Keratinocyte (primary cell): ENCODE results near the gene TSPEAR. TPM values are rescaled to one million over a fixed set of nuclear protein-coding genes. Genes with fewer than 3 reads are reported as not detected.

ENCODE experiments used
- DNase-seq: peaks from one replicate; pipeline ENCODE4 v3.0.0-alpha.2; 2011; ENCODE audit warnings: low read depth, missing footprints, low spot score
- FAIRE-seq: peaks from 2 replicates; lab custom pipeline; 2011; peaks lifted over from hg19 to GRCh38; lab: Jason Lieb, UNC
- H2AFZ ChIP-seq: 2 replicates; pipeline ENCODE4 v1.6.0; 2012; ENCODE audit warnings: low read length, control low read depth, inconsistent platforms; ENCODE audit not compliant: control insufficient read depth
- H3K27ac ChIP-seq: 2 replicates; pipeline ENCODE4 v1.5.1; 2011; ENCODE audit warnings: low read length; ENCODE audit not compliant: control insufficient read depth, insufficient read depth
- H3K27me3 ChIP-seq: 3 replicates; pipeline ENCODE4 v1.6.0; 2011; ENCODE audit warnings: low read length; ENCODE audit not compliant: control insufficient read depth, insufficient read depth; ENCODE audit errors: extremely low read depth
- H3K36me3 ChIP-seq, 2 experiments: 2 replicates in 1 of 2; 3 replicates in 1 of 2; pipeline ENCODE4 v1.5.1; 2011; ENCODE audit warnings: low read length in 2 of 2, mild to moderate bottlenecking in 1 of 2; ENCODE audit not compliant: control insufficient read depth in 2 of 2, insufficient read depth in 2 of 2; ENCODE audit errors: extremely low read depth in 1 of 2
- H3K4me1 ChIP-seq: 3 replicates; pipeline ENCODE4 v1.5.1; 2011; ENCODE audit warnings: low read length; ENCODE audit not compliant: control insufficient read depth, insufficient read depth; ENCODE audit errors: extremely low read depth
- H3K4me2 ChIP-seq: 3 replicates; pipeline ENCODE4 v1.6.0; 2011; ENCODE audit warnings: low read depth, low read length; ENCODE audit not compliant: control insufficient read depth, insufficient read depth; ENCODE audit errors: extremely low read depth
- H3K4me3 ChIP-seq, 3 experiments: fragments of 200-600 bp in 1 of 3; sonication (generic) in 1 of 3; 2 replicates in 2 of 3; 3 replicates in 1 of 3; pipeline ENCODE4 v1.5.1; 2011 to 2016; ENCODE audit warnings: low read length in 3 of 3, mild to moderate bottlenecking in 3 of 3, control low read depth in 2 of 3, inconsistent platforms in 1 of 3, low read depth in 1 of 3, mixed read lengths in 1 of 3, mixed run types in 1 of 3, moderate library complexity in 1 of 3; ENCODE audit not compliant: control insufficient read depth in 2 of 3, insufficient read depth in 2 of 3; ENCODE audit errors: extremely low read depth in 1 of 3
- H3K79me2 ChIP-seq: 2 replicates; pipeline ENCODE4 v1.6.0; 2012; ENCODE audit warnings: low read length; ENCODE audit not compliant: control insufficient read depth, insufficient read depth
- H3K9ac ChIP-seq: 3 replicates; pipeline ENCODE4 v1.6.0; 2011; ENCODE audit warnings: low read length; ENCODE audit not compliant: control insufficient read depth, insufficient read depth; ENCODE audit errors: extremely low read depth
- H3K9me1 ChIP-seq: 3 replicates; pipeline ENCODE4 v1.6.0; 2011; ENCODE audit warnings: low read length; ENCODE audit not compliant: control insufficient read depth, insufficient read depth; ENCODE audit errors: extremely low read depth
- H3K9me3 ChIP-seq: 2 replicates; pipeline ENCODE4 v1.5.1; 2012; ENCODE audit warnings: low read depth, low read length; ENCODE audit not compliant: control insufficient read depth
- H4K20me1 ChIP-seq: 3 replicates; pipeline ENCODE4 v1.6.0; 2011; ENCODE audit warnings: low read length; ENCODE audit not compliant: control insufficient read depth, insufficient read depth; ENCODE audit errors: extremely low read depth
- EZH2 ChIP-seq: IDR thresholded peaks from one replicate; pipeline ENCODE4 v1.6.1; 2012; ENCODE audit warnings: inconsistent platforms, mild to moderate bottlenecking, low read length, moderate library complexity
- dilution Hi-C: fragments of 300-500 bp; cut with MboI; formaldehyde crosslinking; loops from one replicate; pipeline ENCODE4 v1.7.0; 2020; ENCODE audit warnings: low sequenced_read_pairs; ENCODE audit not compliant: extremely low pct_ligation_motif_present
- polyA plus RNA-seq, 5 experiments: library from polyadenylated mRNA; depleted of rRNA in 3 of 5; stranded (reverse) in 3 of 5; stranded (forward) in 1 of 5; unstranded in 1 of 5; fragments of >200 nt; gene quantifications; 1 replicate in 1 of 5; 2 replicates in 3 of 5; 3 replicates in 1 of 5; pipeline versions ENCODE4 v1.2.1 to v1.2.3, GENCODE V29; 2011 to 2012; ENCODE audit warnings: missing spikeins in 2 of 5, low read depth in 1 of 5, low replicate concordance in 1 of 5
- TF ChIP-seq, protein P1 (sequence below), 3 experiments: IDR thresholded peaks in 1 of 3; conservative IDR thresholded peaks in 1 of 3; optimal IDR thresholded peaks in 1 of 3; 2 replicates in 2 of 3; 3 replicates in 1 of 3; pipeline versions ENCODE3 to v1.5.1; 2011; ENCODE audit warnings: low read length in 3 of 3, mild to moderate bottlenecking in 3 of 3, moderate library complexity in 2 of 3, control low read depth in 1 of 3, inconsistent platforms in 1 of 3; ENCODE audit not compliant: insufficient read depth in 2 of 3; ENCODE audit errors: extremely low read depth in 1 of 3

Gene TSPEAR
- polyA plus RNA-seq, 1 donor (not counting 4 experiments of a cell fraction or from before 2014, with no cell fraction given) = 0.12 TPM

DNA sequence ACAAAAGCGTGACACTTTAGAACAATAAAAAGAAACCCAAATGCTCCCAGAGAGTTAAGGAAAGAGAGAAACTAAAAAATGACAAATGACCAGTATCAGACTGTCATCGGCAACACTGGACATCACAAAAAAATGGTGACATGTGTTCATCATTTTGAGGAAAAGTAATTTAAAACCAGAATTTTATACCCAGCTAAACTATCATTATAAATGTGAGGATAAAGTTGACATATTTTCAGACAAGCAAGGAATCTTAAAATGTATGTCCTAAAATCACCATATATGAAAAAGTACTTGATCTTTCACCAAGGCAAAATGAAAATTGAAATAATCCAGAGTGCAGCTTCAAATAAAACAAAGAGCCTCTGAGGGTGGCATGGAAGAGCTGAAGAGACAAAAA is 66.5 kb downstream of the TSPEAR start:
- Histone ChIP-seq H3K27ac (no peak overlapping the region), H3K9me1 (no peaks in the 10 kb centered on the region), H3K9me3 (peaks cover 1% of the 10 kb centered on the region), H4K20me1 (no peaks in the 10 kb centered on the region), H3K9ac (no peak overlapping the region), H3K4me1 (no peaks in the 10 kb centered on the region), H3K4me2 (no peak overlapping the region), H3K79me2 (no peaks in the 10 kb centered on the region), H3K36me3 (no peaks in the 10 kb centered on the region), H2AFZ (no peak overlapping the region), H3K4me3 (no peak overlapping the region), H3K27me3 (no peaks in the 10 kb centered on the region)
- no peak for DNase-seq
- FAIRE-seq = no peak
- TF ChIP-seq, protein P1, sequence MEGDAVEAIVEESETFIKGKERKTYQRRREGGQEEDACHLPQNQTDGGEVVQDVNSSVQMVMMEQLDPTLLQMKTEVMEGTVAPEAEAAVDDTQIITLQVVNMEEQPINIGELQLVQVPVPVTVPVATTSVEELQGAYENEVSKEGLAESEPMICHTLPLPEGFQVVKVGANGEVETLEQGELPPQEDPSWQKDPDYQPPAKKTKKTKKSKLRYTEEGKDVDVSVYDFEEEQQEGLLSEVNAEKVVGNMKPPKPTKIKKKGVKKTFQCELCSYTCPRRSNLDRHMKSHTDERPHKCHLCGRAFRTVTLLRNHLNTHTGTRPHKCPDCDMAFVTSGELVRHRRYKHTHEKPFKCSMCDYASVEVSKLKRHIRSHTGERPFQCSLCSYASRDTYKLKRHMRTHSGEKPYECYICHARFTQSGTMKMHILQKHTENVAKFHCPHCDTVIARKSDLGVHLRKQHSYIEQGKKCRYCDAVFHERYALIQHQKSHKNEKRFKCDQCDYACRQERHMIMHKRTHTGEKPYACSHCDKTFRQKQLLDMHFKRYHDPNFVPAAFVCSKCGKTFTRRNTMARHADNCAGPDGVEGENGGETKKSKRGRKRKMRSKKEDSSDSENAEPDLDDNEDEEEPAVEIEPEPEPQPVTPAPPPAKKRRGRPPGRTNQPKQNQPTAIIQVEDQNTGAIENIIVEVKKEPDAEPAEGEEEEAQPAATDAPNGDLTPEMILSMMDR (optimal IDR thresholded peaks at IDR 0.05 in 1 of 3, IDR thresholded peaks at IDR 0.05 in 1 of 3, conservative IDR thresholded peaks at IDR 0.05 in 1 of 3; ENCODE audit: extremely low read depth in 1 of 3, insufficient read depth in 2 of 3, low read length in 3 of 3) = no peak
- no peak for TF ChIP-seq EZH2
- dilution Hi-C loops = no loop called here

- TF ChIP-seq, protein P1 (optimal IDR thresholded peaks at IDR 0.05 in 1 of 3, IDR thresholded peaks at IDR 0.05 in 1 of 3, conservative IDR thresholded peaks at IDR 0.05 in 1 of 3; ENCODE audit: extremely low read depth in 1 of 3, insufficient read depth in 2 of 3, low read length in 3 of 3) = no peak
- TF ChIP-seq EZH2 = no peak
- H3K9me3 ChIP-seq = peaks cover 1% of the 10 kb centered on the region
- no peaks in the 10 kb centered on the region for H3K36me3 ChIP-seq
- H3K4me3 ChIP-seq = no peak overlapping the region
- no peak overlapping the region for H3K4me2 ChIP-seq
- no peaks in the 10 kb centered on the region for H3K27me3 ChIP-seq
- H3K27ac ChIP-seq = no peak overlapping the region
- dilution Hi-C loops = no loop called here
- H3K79me2 ChIP-seq = no peaks in the 10 kb centered on the region
- no peaks in the 10 kb centered on the region for H3K9me1 ChIP-seq
- FAIRE-seq (no peak), DNase-seq (no peak)
- no peaks in the 10 kb centered on the region for H3K4me1 ChIP-seq
- no peak overlapping the region for H2AFZ ChIP-seq
- no peaks in the 10 kb centered on the region for H4K20me1 ChIP-seq
- H3K9ac ChIP-seq = no peak overlapping the region
Observed at GRCh38 chr21:44643741-44644310, 67.5 kb downstream of the TSPEAR start.
